Activated CD8-positive, alpha-beta memory T cell treated with anti-CD3 and anti-CD28 coated beads, Interleukin-2, amount 10 ng/mL, durations not matched to agents 7 days and 5 days (primary cell): Measurements from ENCODE around the gene CDK11B. TPM values are rescaled to one million over a fixed set of nuclear protein-coding genes. Genes with fewer than 3 reads are reported as not detected.

ENCODE experiments used
- ATAC-seq: fragments of 150-1000 bp; cut with Tn5 transposase; one replicate; pipeline ENCODE4 v1.10.0; 2021; ENCODE audit warnings: moderate library complexity
- CTCF ChIA-PET: fragments of 350-600 bp; sonication (Branson Sonifier 250); formaldehyde crosslinking; loops from one replicate; lab custom pipeline; 2021; ENCODE audit warnings: antibody characterized with exemption; lab: Charles Lee
- DNase-seq: peaks from one replicate; pipeline ENCODE4 v3.0.0-alpha.2; 2020
- H3K27ac Mint-ChIP-seq: one replicate; pipeline ENCODE4 v1.8.0; 2021; ENCODE audit warnings: mild to moderate bottlenecking, mixed read lengths
- H3K27me3 Mint-ChIP-seq: one replicate; pipeline ENCODE4 v1.8.0; 2021; ENCODE audit warnings: mixed read lengths
- H3K36me3 Mint-ChIP-seq: one replicate; pipeline ENCODE4 v1.8.0; 2021; ENCODE audit warnings: mild to moderate bottlenecking, mixed read lengths
- H3K4me1 Mint-ChIP-seq: one replicate; pipeline ENCODE4 v1.8.0; 2021; ENCODE audit warnings: mixed read lengths
- H3K4me3 Mint-ChIP-seq: one replicate; pipeline ENCODE4 v1.8.0; 2021; ENCODE audit warnings: mild to moderate bottlenecking, moderate library complexity, mixed read lengths
- H3K9me3 Mint-ChIP-seq: one replicate; pipeline ENCODE4 v1.8.0; 2022; ENCODE audit warnings: low read depth, mixed read lengths
- total RNA-seq, 2 experiments: library from RNA; stranded (reverse); gene quantifications; one replicate each; pipeline ENCODE4 v1.2.3, GENCODE V29; 2021

Gene CDK11B
- total RNA-seq, 2 experiments from 2014 or later: 40.5 to 45.9 TPM

DNA sequence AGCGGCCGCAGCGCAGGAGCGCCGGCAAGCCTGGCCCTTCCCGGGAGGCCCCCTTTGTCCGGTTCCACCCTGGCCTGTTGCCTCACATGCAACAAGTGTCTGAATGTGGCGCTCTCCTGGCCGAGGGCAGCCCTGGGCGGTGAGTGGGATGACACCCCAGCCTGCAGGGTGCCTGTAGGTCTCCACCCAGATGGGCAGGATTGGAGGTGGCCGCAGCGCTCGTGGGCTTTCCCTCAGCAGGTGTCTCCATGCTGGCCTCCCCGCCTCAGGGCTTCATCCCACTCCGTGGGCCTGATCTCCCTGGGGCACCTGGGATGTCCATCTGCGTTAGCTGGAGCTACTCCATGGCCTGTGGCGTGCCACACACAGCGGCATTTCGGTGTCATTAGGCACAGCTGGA, 42.0 kb downstream of the CDK11B start:
- CTCF ChIA-PET: interaction anchor here (4.9 kb wide), 1 partner anchor 13 kb away, joined by 30 read pairs; no protein-coding TSS in a partner anchor
- H3K4me3 Mint-ChIP-seq: peak overlapping the region; percentile 75
- no peak for DNase-seq
- H3K27ac Mint-ChIP-seq: peak overlapping the region; percentile 68
- ATAC-seq: no peak
- peaks cover 31% of the 10 kb centered on the region for H3K4me1 Mint-ChIP-seq
- no peaks in the 10 kb centered on the region for H3K9me3 Mint-ChIP-seq
- H3K27me3 Mint-ChIP-seq: no peaks in the 10 kb centered on the region
- H3K36me3 Mint-ChIP-seq: peaks cover 4% of the 10 kb centered on the region

DNA sequence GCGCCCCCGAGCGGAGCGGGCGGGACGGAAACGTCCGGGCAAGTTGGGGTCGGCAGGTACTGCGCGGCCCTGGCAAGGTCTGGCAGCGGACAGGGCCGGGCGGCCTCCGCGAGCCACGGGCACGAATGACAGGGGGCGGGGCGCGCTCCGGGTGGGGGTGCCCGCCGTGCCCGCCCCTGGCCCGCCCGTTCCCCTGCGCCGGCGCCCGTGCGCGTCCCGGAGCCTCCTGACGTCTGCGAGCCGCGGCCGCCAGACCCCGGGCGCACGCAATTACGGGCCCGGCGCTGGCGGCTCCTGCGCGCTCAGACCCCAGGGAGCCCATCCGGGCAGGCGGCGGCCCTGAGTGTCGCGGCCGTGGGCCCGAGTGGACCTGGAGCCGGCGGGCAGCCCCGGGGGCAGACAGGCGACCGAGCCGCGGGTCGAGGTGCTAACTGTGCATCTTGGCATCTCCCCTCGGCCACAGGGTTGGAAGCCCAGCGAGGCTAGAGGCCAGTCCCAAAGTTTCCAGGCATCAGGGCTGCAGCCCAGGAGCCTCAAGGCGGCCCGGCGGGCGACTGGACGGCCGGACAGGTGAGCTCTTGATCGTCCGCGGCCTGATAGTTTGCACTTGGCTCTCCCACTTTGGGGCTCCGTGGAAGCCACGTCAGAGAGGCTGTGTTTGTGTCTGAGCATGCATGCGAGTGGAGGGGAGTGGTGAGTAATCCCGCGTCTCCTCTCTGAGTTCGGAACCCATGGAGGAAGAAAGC, 42.6 kb downstream of the CDK11B start:
- peak; percentile 59 for DNase-seq
- CTCF ChIA-PET: interaction anchor here (1.1 to 4.9 kb wide), 2 partner anchors 13 to 42 kb away, joined by 3 to 30 read pairs; no protein-coding TSS in a partner anchor
- H3K9me3 Mint-ChIP-seq: no peaks in the 10 kb centered on the region
- peak overlapping the region; percentile 75 for H3K4me3 Mint-ChIP-seq
- peaks cover 4% of the 10 kb centered on the region for H3K36me3 Mint-ChIP-seq
- ATAC-seq: peak; percentile 18
- H3K4me1 Mint-ChIP-seq: peaks cover 32% of the 10 kb centered on the region
- H3K27me3 Mint-ChIP-seq: no peaks in the 10 kb centered on the region
- H3K27ac Mint-ChIP-seq: peak overlapping the region; percentile 68

GRCh38 chr1:1615256-1616044, 43.4 kb downstream of the CDK11B start, which contains the start of gene MIB2:
TSS of gene MIB2 (plus strand) at chr1:1615500. CDS start at chr1:1623453, 7,953 bp downstream.
- CTCF ChIA-PET: interaction anchor here (1.0 to 4.9 kb wide), 4 partner anchors 11 to 244 kb away, joined by 3 to 30 read pairs (median 4); no protein-coding TSS in a partner anchor
- peak; percentile 98 for DNase-seq
- H3K4me1 Mint-ChIP-seq: peaks cover 32% of the 10 kb centered on the region
- peak within 1 kb of the TSS; percentile 88 for H3K27ac Mint-ChIP-seq
- H3K27me3 Mint-ChIP-seq: no peaks in the 10 kb centered on the region
- H3K4me3 Mint-ChIP-seq: peak within 1 kb of the TSS; percentile 90
- H3K9me3 Mint-ChIP-seq: no peaks in the 10 kb centered on the region
- ATAC-seq: peak; percentile 87
- H3K36me3 Mint-ChIP-seq: peaks cover 4% of the 10 kb centered on the region

GRCh38 chr1:1614954-1615255, 43.9 kb downstream of the CDK11B start:
- DNase-seq (no peak), ATAC-seq (no peak)
- H3K36me3 Mint-ChIP-seq: peaks cover 4% of the 10 kb centered on the region
- H3K9me3 Mint-ChIP-seq: no peaks in the 10 kb centered on the region
- CTCF ChIA-PET: interaction anchor here (1.0 to 4.9 kb wide), 4 partner anchors 10 to 243 kb away, joined by 3 to 30 read pairs (median 4); no protein-coding TSS in a partner anchor
- peaks cover 32% of the 10 kb centered on the region for H3K4me1 Mint-ChIP-seq
- H3K4me3 Mint-ChIP-seq: peak overlapping the region; percentile 90
- peak overlapping the region; percentile 81 for H3K27ac Mint-ChIP-seq
- no peaks in the 10 kb centered on the region for H3K27me3 Mint-ChIP-seq

DNA sequence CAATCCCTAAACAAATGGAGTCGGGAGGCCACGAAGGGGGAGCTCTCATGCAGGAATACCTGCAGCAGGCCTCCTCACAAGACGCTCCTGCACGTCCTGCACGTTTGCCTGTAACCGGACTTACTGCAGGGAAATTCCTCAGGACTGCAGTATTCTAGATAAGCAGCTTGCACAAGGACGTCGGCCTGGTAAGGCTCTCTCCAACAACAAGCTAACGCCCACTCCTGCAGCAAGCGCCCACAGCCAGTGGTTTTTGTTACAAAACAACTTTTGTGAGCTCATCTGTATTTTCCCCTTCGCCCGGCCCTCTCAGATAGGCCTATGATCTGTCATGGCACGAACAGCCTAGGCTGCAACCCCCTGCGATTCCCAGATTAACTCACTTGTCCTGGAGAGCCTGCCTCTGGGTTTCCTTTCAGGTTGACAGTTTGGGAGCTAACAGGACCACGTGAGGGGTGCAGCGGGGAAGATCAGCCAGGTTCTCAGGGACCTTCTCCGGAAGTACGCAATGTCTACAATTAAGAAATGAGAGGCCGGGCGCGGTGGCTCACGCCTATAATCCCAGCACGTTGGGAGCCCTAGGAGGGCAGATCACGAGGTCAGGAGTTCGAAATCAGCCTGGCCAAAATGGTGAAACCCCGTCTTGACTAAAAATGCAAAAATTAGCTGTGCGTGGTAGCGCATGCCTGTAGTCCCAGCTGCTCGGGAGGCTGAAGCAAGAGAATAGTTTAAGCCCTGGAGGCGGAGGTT, 44.4 kb downstream of the CDK11B start:
- Mint-ChIP-seq H3K36me3 (peaks cover 4% of the 10 kb centered on the region), H3K27me3 (no peaks in the 10 kb centered on the region), H3K4me3 (peak overlapping the region; percentile 90), H3K4me1 (peaks cover 32% of the 10 kb centered on the region), H3K9me3 (no peaks in the 10 kb centered on the region), H3K27ac (peak overlapping the region; percentile 81)
- ATAC-seq (no peak), DNase-seq (peak; percentile 71)
- CTCF ChIA-PET: interaction anchor here (0.6 to 4.9 kb wide), 7 partner anchors 10 to 243 kb away, joined by 3 to 30 read pairs (median 4); no protein-coding TSS in a partner anchor

- ATAC-seq (no peak), DNase-seq (no peak)
- Mint-ChIP-seq H3K36me3 (peaks cover 4% of the 10 kb centered on the region), H3K27me3 (no peaks in the 10 kb centered on the region), H3K4me1 (peaks cover 32% of the 10 kb centered on the region), H3K9me3 (no peaks in the 10 kb centered on the region), H3K27ac (peak overlapping the region; percentile 4), H3K4me3 (peak overlapping the region; percentile 90)
- CTCF ChIA-PET: interaction anchor here (0.6 to 4.9 kb wide), 5 partner anchors 9 to 71 kb away, joined by 3 to 30 read pairs (median 5); no protein-coding TSS in a partner anchor
Measured at GRCh38 chr1:1613509-1614082, 45.2 kb downstream of the CDK11B start.

DNA sequence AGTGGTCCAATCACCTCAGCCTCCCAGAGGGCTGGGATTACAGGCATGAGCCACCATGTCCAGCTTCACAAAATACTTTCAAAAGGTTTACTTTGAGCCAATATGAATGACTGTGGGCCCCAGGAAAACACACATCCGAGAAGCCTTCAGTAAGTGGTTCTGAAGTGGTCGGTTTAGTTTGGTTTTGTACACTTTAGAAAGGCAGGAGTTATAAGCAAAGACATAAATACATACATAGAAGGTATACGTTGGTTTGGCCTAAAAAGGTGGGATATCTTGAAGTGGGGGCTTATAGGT, 46.8 kb downstream of the CDK11B start:
- DNase-seq (no peak), ATAC-seq (no peak)
- H3K36me3 Mint-ChIP-seq: peaks cover 4% of the 10 kb centered on the region
- no peak overlapping the region for H3K27ac Mint-ChIP-seq
- H3K27me3 Mint-ChIP-seq: no peaks in the 10 kb centered on the region
- no peak overlapping the region for H3K4me3 Mint-ChIP-seq
- H3K4me1 Mint-ChIP-seq: peaks cover 30% of the 10 kb centered on the region
- CTCF ChIA-PET: no interaction called here
- H3K9me3 Mint-ChIP-seq: no peaks in the 10 kb centered on the region

- peaks cover 4% of the 10 kb centered on the region for H3K36me3 Mint-ChIP-seq
- H3K4me1 Mint-ChIP-seq: peaks cover 28% of the 10 kb centered on the region
- no peak overlapping the region for H3K27ac Mint-ChIP-seq
- ATAC-seq (no peak), DNase-seq (no peak)
- no peaks in the 10 kb centered on the region for H3K27me3 Mint-ChIP-seq
- H3K9me3 Mint-ChIP-seq: no peaks in the 10 kb centered on the region
- CTCF ChIA-PET: no interaction called here
- no peak overlapping the region for H3K4me3 Mint-ChIP-seq
Measured at GRCh38 chr1:1610796-1611195, 48.0 kb downstream of the CDK11B start.

- peaks cover 4% of the 10 kb centered on the region for H3K36me3 Mint-ChIP-seq
- no peak overlapping the region for H3K4me3 Mint-ChIP-seq
- no peak overlapping the region for H3K27ac Mint-ChIP-seq
- DNase-seq: no peak
- H3K27me3 Mint-ChIP-seq: no peaks in the 10 kb centered on the region
- H3K4me1 Mint-ChIP-seq: peaks cover 28% of the 10 kb centered on the region
- CTCF ChIA-PET: no interaction called here
- ATAC-seq: no peak
- no peaks in the 10 kb centered on the region for H3K9me3 Mint-ChIP-seq
Measured at GRCh38 chr1:1609822-1610485, 48.9 kb downstream of the CDK11B start.

- Mint-ChIP-seq H3K9me3 (no peaks in the 10 kb centered on the region), H3K27ac (no peak overlapping the region), H3K36me3 (no peaks in the 10 kb centered on the region), H3K4me1 (peaks cover 9% of the 10 kb centered on the region), H3K27me3 (no peaks in the 10 kb centered on the region), H3K4me3 (no peak overlapping the region)
- DNase-seq: no peak
- CTCF ChIA-PET: no interaction called here
- ATAC-seq: no peak
Measured at GRCh38 chr1:1606232-1606631, 52.6 kb downstream of the CDK11B start.

DNA sequence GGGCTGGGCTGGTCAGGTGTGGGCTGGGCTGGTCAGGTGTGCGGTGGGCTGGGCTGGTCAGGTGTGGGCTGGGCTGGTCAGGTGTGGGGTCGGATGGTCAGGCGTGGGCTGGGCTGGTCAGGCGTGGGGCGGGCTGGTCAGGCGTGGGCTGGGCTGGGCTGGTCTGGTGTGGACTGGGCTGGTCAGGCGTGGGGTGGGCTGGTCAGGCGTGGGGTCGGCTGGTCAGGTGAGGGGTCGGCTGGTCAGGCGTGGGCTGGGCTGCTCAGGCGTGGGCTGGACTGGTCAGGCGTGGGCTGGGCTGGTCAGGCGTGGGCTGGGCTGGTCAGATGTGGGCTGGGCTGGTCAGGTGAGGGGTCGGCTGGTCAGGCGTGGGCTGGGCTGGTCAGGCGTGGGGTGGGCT, 53.1 kb downstream of the CDK11B start:
- ATAC-seq: no peak
- Mint-ChIP-seq H3K9me3 (no peaks in the 10 kb centered on the region), H3K4me1 (peaks cover 9% of the 10 kb centered on the region), H3K36me3 (no peaks in the 10 kb centered on the region), H3K27ac (no peak overlapping the region), H3K4me3 (no peak overlapping the region), H3K27me3 (peaks cover 2% of the 10 kb centered on the region)
- no peak for DNase-seq
- CTCF ChIA-PET: no interaction called here

DNA sequence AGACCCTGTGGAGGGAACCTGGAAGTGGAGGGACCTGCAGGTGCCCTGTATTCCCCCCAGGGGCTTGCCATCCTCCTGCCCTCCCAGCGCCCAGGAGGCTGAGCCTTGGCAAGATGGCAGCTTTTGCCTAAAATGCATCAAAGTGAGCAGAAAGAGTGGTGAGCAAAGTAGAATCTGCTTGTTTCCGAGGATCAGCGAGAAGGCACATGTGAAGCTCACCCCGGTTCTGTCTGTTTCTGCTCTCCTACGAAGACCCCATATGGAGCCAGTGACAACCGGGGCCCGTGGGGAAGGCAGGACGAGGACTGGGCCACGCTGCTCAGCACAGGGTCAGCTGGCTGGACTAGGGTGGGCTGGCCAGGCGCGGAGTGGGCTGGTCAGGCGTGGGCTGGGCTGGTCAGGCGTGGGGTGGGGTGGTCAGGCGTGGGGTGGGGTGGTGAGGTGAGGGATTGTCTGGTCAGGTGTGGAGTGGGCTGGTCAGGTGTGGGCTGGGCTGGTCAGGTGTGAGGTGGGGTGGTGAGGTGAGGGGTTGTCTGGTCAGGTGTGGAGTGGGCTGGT, 53.7 kb downstream of the CDK11B start:
- Mint-ChIP-seq H3K27me3 (peaks cover 4% of the 10 kb centered on the region), H3K9me3 (no peaks in the 10 kb centered on the region), H3K36me3 (no peaks in the 10 kb centered on the region), H3K27ac (no peak overlapping the region), H3K4me1 (peaks cover 9% of the 10 kb centered on the region), H3K4me3 (no peak overlapping the region)
- CTCF ChIA-PET: interaction anchor here (2.0 kb wide), 1 partner anchor 9 kb away, joined by 6 read pairs; no protein-coding TSS in a partner anchor
- DNase-seq: no peak
- ATAC-seq: no peak
